Stimulated activated CD4-positive, alpha-beta T cell treated with anti-CD3 and anti-CD28 coated beads, Interleukin-4, amount 100 ng/mL, for 48 hours (primary cell): ENCODE results near the gene TSC22D1.

Experiments used
- DNase-seq, 2 donors: peaks; one replicate each; pipeline ENCODE4 v3.0.0-alpha.2; 2020; ENCODE audit warnings: low read depth in 2 of 2

TSC22D1 gene

DNA sequence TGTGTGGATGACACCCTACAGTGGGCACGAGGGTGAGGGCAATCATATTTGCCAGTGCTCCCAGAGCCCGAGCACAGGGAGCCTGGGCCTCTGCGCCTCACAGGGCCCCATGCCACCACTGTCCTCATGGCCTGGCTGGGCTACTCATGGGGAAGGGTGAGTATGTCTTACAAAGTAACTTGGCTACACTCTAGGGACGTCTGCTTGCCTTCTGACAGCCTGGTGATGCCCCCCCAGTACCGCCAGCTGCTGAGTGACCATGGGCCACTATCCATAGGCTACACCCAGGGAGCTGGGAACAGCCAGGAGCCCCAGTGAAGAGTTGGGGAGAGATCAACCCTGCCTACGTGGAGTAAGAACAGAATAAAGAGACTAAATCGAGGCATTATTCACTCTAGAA is 123.7 kb downstream of the TSC22D1 start:
- DNase-seq: no peak

DNA sequence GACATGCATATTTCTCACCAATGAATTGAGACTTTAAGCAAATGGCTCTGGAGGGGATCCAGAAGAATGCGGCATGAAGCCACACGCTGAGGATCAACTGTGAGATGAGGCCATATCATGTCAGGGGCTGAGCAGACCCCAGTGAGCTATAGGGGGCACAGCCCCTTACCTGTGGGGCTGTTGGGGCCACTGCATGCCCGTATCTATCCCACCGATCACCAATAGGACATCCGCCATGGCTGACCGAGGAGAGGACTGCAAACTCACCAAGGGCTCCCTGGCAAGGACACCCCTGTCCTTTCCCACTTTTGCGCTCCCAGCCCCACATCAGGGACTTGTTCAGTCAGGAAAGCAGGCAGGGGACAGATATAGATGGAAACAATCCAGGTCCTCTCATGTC is 124.5 kb downstream of the TSC22D1 start:
- DNase-seq: no peak

DNA sequence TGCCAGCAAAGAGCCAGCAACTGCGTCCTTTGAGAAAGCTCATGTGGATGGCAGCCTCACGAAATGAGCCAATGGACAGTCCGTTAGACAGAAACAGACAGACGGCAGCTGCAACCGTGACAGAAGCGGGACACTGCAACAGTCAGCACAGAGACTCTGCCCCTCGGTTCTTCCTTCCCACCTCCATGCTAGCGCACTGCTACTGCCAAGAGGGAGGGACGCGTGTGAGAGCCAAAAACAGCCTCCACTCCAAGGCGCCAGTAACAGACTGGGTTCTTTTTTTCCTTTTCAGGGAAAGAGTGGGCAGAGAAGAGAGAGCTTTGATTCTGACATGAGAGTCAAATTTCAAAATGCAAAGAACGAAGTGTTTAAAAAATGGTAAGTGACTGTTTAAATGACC is 125.0 kb downstream of the TSC22D1 start:
- DNase-seq: no peak

- no peak for DNase-seq
These were observed 125.9 kb downstream of the TSC22D1 start for GRCh38 chr13:44449999-44450821.

GRCh38 chr13:44448875-44449274 is 127.3 kb downstream of the TSC22D1 start:
- DNase-seq: no peak

GRCh38 chr13:44448373-44448772 is 127.8 kb downstream of the TSC22D1 start:
- no peak for DNase-seq

DNA sequence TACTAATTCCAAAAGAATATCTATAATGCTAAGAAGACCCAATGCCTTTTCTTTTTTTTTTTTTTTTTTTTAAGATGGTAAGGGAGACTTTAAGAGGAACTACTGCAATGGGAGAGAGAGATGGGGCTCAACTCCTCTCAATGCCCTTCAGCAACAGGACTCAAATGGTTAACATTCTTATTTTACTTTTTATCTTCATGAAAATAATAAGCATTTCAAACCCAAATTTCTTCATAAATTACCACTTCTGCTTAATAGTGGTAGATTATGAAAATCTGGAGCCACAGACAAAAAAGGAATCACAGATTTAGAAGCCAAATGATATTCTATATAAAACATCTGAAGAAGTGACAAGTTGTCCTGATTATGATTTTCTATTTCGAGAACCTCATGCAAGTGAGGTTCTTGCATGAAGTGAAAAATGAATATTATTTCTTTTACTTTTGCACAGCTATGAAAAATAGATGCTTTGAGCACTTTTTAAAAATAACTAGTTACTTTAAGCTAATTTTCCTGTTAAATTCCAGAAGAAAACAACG is 128.3 kb downstream of the TSC22D1 start:
- DNase-seq: no peak

- DNase-seq: no peak
These were observed 136.0 kb downstream of the TSC22D1 start for GRCh38 chr13:44440046-44440608.

GRCh38 chr13:44439452-44440024 is 136.6 kb downstream of the TSC22D1 start:
- DNase-seq: no peak

- no peak for DNase-seq
These were observed 137.9 kb downstream of the TSC22D1 start for GRCh38 chr13:44438234-44438579.

- DNase-seq: no peak
These were observed 138.5 kb downstream of the TSC22D1 start for GRCh38 chr13:44437356-44438233.

DNA sequence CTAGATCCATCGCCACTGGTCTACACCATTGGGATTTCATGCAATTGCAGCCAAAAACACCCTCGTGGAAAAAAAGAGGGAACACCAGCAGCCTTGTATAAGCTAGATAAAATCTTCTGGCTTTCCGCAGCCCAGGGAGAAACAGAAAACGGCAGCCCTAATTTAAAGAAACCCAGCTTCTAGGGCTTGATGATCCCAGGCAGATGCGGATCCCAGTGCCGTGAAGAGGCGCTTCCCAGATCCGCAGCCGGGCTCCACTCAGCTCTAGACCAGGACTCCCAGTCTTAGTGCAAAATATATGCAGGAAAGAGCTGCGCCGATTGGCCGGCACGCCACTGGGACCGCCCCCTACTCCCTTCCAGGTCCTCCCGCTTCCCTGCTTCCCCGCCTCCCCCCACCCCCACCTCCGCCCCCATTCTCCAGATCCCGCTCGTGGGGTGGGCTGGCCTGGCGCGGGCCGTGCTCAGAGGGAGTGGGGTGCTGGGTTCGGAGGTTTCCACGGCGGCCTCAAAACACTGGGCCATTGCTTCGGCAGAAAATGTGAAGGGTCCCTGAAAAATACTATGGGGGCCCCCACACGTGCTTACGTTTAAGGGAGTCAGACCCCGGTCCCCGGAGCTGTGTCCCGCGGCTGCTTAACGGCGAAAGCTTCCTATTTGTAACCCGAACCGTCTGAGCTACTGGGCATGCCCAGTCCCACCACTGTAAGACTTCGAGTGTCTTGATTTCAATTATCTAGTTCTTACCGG is 139.4 kb downstream of the TSC22D1 start:
- DNase-seq: peak; percentile 20 to 26

GRCh38 chr13:44435919-44436510 is 140.1 kb downstream of the TSC22D1 start:
- no peak for DNase-seq

GRCh38 chr13:44435142-44435918 is 140.8 kb downstream of the TSC22D1 start:
- DNase-seq: peak; percentile 76 to 82

DNA sequence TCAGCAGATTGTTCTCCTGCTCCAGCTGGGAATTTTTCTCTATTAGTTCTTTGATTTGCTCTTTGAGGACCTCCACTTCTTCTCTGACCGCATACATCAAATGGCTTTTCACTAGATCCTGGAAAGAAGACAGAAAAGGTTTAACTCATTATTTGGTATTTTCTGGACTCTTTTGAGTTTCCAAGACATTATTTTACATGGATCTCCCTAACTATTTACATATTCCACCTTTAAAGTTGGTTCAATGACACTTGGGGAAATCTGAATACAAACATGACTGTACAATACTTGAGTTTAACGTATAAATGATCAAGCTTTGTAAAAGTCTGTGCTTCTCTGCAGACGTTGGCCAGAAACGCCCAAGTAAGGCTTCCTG is 141.4 kb downstream of the TSC22D1 start:
- no peak for DNase-seq

DNA sequence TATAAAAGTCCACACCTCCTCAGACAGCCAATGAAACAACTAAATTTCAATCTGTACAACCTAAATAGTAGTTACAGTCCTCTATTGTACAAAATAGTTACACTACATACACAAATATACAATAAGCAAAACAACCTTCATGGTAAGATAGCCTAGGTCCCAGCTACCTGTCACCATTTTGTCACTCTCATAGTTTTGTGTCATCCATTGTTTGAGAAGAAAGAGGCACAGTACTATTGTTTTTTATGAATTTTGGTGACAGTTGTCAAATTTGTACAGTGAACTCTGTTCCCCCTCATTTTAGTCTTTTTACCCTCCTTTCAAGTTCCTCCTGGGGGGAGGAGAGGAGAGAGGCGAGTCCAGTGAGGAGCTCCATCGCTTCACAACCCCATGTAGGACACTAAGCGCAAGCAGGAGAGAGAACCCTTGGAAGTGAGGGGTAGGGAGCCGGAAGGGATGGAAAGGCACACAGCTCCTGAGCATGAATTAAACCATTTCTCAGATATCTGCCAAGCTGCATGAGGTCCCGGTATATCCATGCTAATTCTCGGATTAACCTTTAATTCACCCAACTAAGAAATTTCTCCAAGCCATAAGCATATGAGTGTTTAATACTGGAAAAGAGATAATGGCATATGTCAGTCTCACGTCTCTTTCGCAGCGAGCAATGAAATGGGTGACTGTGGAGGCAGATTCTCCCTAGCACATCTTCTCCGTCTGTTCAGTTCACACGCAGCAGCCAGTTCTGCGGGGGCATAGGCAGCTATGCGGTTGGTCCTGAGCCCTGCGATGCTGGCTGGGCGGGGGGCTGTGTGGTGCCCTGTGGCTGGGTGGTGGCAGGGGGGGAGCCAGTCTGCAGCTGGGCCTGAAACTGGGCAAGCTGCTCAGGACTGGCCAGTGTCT is 142.0 kb downstream of the TSC22D1 start:
- no peak for DNase-seq

- no peak for DNase-seq
These were observed 143.5 kb downstream of the TSC22D1 start for GRCh38 chr13:44432650-44433049.

GRCh38 chr13:44431150-44431549 is 145.0 kb downstream of the TSC22D1 start:
- no peak for DNase-seq

- DNase-seq: no peak
These were observed 146.8 kb downstream of the TSC22D1 start for GRCh38 chr13:44429311-44429710.
